ENCODE data around the gene EFCAB11.

GRCh38 chr14:89960914-89961313, 6.4 kb upstream of the EFCAB11 start:
- no peak for TF ChIP-seq CTCF (optimal IDR thresholded peaks at IDR 0.05 in 1 of 3, IDR thresholded peaks at IDR 0.05 in 1 of 3, conservative IDR thresholded peaks at IDR 0.05 in 1 of 3; ENCODE audit: extremely low read depth in 1 of 3, insufficient read depth in 2 of 3, low read length in 3 of 3)
- TF ChIP-seq EZH2 (IDR thresholded peaks at IDR 0.05; ENCODE audit: low read length), result no peak
